HepG2 (cell line): ENCODE measurements around the gene TOMM6. TPM values are rescaled to one million over a fixed set of nuclear protein-coding genes. Genes with fewer than 3 reads are reported as not detected.
A peak's percentile ranks its signal among the peaks of the same experiment; 100 is the strongest.

Source experiments
- ARNT2 ChIP-seq: sonication (generic); formaldehyde crosslinking; IDR thresholded peaks from 2 replicates; pipeline ENCODE4 v1.8.0; 2022; ENCODE audit warnings: mild to moderate bottlenecking, low read depth, missing genetic modification reagents, moderate library complexity
- GATAD2A ChIP-seq: IDR thresholded peaks from 2 replicates; pipeline ENCODE4 v1.6.1; 2016
- HDAC6 ChIP-seq: fragments of 200-600 bp; sonication (generic); IDR thresholded peaks from 2 replicates; pipeline ENCODE4 v1.7.0; 2017; ENCODE audit warnings: mild to moderate bottlenecking, antibody characterized with exemption, low read length, low read depth
- JUN ChIP-seq: sonication (generic); formaldehyde crosslinking; IDR thresholded peaks from 2 replicates; pipeline ENCODE4 v1.4.0; 2020; ENCODE audit warnings: mild to moderate bottlenecking, missing genetic modification reagents
- KDM5B ChIP-seq: sonication (generic); formaldehyde crosslinking; IDR thresholded peaks from 2 replicates; pipeline ENCODE4 v1.4.0; 2020; ENCODE audit warnings: missing genetic modification reagents, mild to moderate bottlenecking, borderline replicate concordance
- NAIF1 ChIP-seq: sonication (generic); formaldehyde crosslinking; IDR thresholded peaks from 2 replicates; pipeline ENCODE4 v1.5.0; 2020; ENCODE audit warnings: mild to moderate bottlenecking, missing genetic modification reagents, borderline replicate concordance
- POLR2AphosphoS2 ChIP-seq: IDR thresholded peaks from 2 replicates; pipeline ENCODE4 v1.6.1; 2011; ENCODE audit warnings: low read depth, low read length, improper control_type of control experiment
- RAD51 ChIP-seq: fragments of 450-650 bp; IDR thresholded peaks from 2 replicates; pipeline ENCODE4 v1.6.1; 2016; ENCODE audit warnings: borderline replicate concordance
- RERE ChIP-seq: IDR thresholded peaks from 2 replicates; pipeline ENCODE4 v1.6.1; 2016; ENCODE audit warnings: low read depth, missing genetic modification reagents, missing compliant biosample characterization
- STAT6 ChIP-seq: sonication (generic); formaldehyde crosslinking; IDR thresholded peaks from 2 replicates; pipeline ENCODE4 v1.4.0; 2020; ENCODE audit warnings: missing genetic modification reagents, mild to moderate bottlenecking, borderline replicate concordance
- THRA ChIP-seq: sonication (generic); formaldehyde crosslinking; IDR thresholded peaks from 2 replicates; pipeline ENCODE4 v1.4.0; 2020; ENCODE audit warnings: missing genetic modification reagents, borderline replicate concordance
- TIGD3 ChIP-seq: sonication (generic); formaldehyde crosslinking; IDR thresholded peaks from 2 replicates; pipeline ENCODE4 v1.5.1; 2020; ENCODE audit warnings: mild to moderate bottlenecking, missing genetic modification reagents, borderline replicate concordance
- TOE1 ChIP-seq: sonication (generic); formaldehyde crosslinking; IDR thresholded peaks from 2 replicates; pipeline ENCODE4 v1.4.0; 2020; ENCODE audit warnings: mild to moderate bottlenecking, missing genetic modification reagents
- ZBTB38 ChIP-seq: sonication (generic); formaldehyde crosslinking; IDR thresholded peaks from 2 replicates; pipeline ENCODE4 v1.5.1; 2020; ENCODE audit warnings: mild to moderate bottlenecking, missing genetic modification reagents
- ZFP36 ChIP-seq: fragments of 150-350 bp; IDR thresholded peaks from 2 replicates; pipeline ENCODE4 v1.6.1; 2018; ENCODE audit warnings: borderline replicate concordance, low read length, low read depth; ENCODE audit not compliant: partially characterized antibody
- ZNF382 ChIP-seq: sonication (generic); formaldehyde crosslinking; IDR thresholded peaks from 2 replicates; pipeline ENCODE4 v1.5.0; 2020; ENCODE audit warnings: missing genetic modification reagents, mild to moderate bottlenecking, borderline replicate concordance
- ZNF550 ChIP-seq: sonication (generic); formaldehyde crosslinking; IDR thresholded peaks from 2 replicates; pipeline ENCODE4 v1.4.0; 2020; ENCODE audit warnings: mild to moderate bottlenecking, missing genetic modification reagents, borderline replicate concordance
- ZNF674 ChIP-seq: sonication (generic); formaldehyde crosslinking; IDR thresholded peaks from 2 replicates; pipeline ENCODE4 v1.5.0; 2020; ENCODE audit warnings: low read depth, mild to moderate bottlenecking, missing genetic modification reagents
- ZNF879 ChIP-seq: sonication (generic); formaldehyde crosslinking; IDR thresholded peaks from 2 replicates; pipeline ENCODE4 v1.8.1; 2023; ENCODE audit warnings: missing genetic modification reagents
- polyA plus RNA-seq, 8 experiments: library from polyadenylated mRNA; depleted of rRNA in 3 of 8; stranded (reverse) in 7 of 8; unstranded in 1 of 8; fragments of >200 nt; fragmentation: Illumina TruSeq in 4 of 8; extraction: Trizol in 4 of 8; gene quantifications; 2 replicates each; pipeline versions ENCODE4 v1.2.1 to v1.2.3, GENCODE V29; 2011 to 2016; ENCODE audit warnings: low read depth in 4 of 8, missing spikeins in 1 of 8, mixed read lengths in 1 of 8; ENCODE audit not compliant: insufficient read depth in 1 of 8
- total RNA-seq, 5 experiments: library from RNA; depleted of rRNA; stranded (reverse); fragments of >200 nt; fragmentation: Illumina TruSeq; extraction: Trizol; gene quantifications; 2 replicates each; pipeline ENCODE4 v1.2.3, GENCODE V29; 2016; ENCODE audit warnings: low read depth in 1 of 5

Gene TOMM6
- total and polyA plus RNA-seq, 2 of the 13 experiments (the other 11 are each of a cell fraction or from before 2014, with no cell fraction given) = 320 to 321 TPM

GRCh38 chr6:41767112-41767833 is 20.2 kb upstream of the TOMM6 start (continued):
- no peak for TF ChIP-seq ZNF674 (CRISPR knock-in tag)
- no peak for TF ChIP-seq ZNF879 (CRISPR knock-in tag)
- no peak for TF ChIP-seq TIGD3 (CRISPR knock-in tag)
- TF ChIP-seq ZBTB38 (CRISPR knock-in tag) = peak; percentile 58; the same call in 1 of the 2 replicates
- no peak for TF ChIP-seq KDM5B (CRISPR knock-in tag)
- no peak for TF ChIP-seq POLR2AphosphoS2
- no peak for TF ChIP-seq NAIF1 (CRISPR knock-in tag)
- no peak for TF ChIP-seq RAD51
- TF ChIP-seq STAT6 (CRISPR knock-in tag) = no peak
- TF ChIP-seq GATAD2A (CRISPR knock-in tag) = peak; percentile 47
- TF ChIP-seq THRA (CRISPR knock-in tag) = peak; percentile 15; the same call in 1 of the 2 replicates
- TF ChIP-seq JUN (CRISPR knock-in tag) = no peak
- no peak for TF ChIP-seq TOE1 (CRISPR knock-in tag)
- TF ChIP-seq ZNF550 (CRISPR knock-in tag) = 0 out of 2 replicates have a peak, but pooled peaks have one; percentile 67
- no peak for TF ChIP-seq RERE
- no peak for TF ChIP-seq ZNF382 (CRISPR knock-in tag)
- no peak for TF ChIP-seq ZFP36
- no peak for TF ChIP-seq HDAC6
- no peak for TF ChIP-seq ARNT2
